22Rv1 (cell line): ENCODE results near the gene TNRC6B.

Experiments
- H3K27ac ChIP-seq: fragments of 450-650 bp; 2 replicates; pipeline ENCODE4 v1.5.1; 2017
- ZFX ChIP-seq: fragments of 450-650 bp; IDR thresholded peaks from 2 replicates; pipeline ENCODE4 v1.6.1; 2017; ENCODE audit warnings: antibody characterized with exemption, borderline replicate concordance
- TF ChIP-seq, protein P1 (sequence below): fragments of 450-650 bp; IDR thresholded peaks from 2 replicates; pipeline ENCODE4 v1.5.1; 2017; ENCODE audit warnings: mild to moderate bottlenecking

The TNRC6B gene

DNA sequence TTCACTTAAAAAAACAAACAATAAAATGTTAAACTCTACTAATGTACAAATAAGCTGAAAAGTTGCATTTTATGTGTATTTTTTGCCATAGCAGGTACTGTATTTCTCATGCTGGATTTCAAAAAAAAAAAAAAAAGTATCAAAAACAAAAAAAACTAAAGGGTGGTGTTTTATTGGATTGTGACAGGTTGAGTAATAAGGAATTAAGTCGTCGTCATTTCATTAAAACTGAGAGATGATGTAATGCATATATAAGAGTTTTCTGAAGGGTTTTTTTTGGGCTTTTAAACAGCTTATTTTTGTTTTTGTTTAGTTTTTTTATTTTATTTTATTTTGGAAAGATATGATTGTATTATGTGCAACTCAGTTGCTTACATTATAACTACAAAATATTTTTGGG lies 157.6 kb downstream of the TNRC6B start:
- TF ChIP-seq, protein P1, sequence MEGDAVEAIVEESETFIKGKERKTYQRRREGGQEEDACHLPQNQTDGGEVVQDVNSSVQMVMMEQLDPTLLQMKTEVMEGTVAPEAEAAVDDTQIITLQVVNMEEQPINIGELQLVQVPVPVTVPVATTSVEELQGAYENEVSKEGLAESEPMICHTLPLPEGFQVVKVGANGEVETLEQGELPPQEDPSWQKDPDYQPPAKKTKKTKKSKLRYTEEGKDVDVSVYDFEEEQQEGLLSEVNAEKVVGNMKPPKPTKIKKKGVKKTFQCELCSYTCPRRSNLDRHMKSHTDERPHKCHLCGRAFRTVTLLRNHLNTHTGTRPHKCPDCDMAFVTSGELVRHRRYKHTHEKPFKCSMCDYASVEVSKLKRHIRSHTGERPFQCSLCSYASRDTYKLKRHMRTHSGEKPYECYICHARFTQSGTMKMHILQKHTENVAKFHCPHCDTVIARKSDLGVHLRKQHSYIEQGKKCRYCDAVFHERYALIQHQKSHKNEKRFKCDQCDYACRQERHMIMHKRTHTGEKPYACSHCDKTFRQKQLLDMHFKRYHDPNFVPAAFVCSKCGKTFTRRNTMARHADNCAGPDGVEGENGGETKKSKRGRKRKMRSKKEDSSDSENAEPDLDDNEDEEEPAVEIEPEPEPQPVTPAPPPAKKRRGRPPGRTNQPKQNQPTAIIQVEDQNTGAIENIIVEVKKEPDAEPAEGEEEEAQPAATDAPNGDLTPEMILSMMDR = no peak
- TF ChIP-seq ZFX = no peak
- H3K27ac ChIP-seq = no peak overlapping the region

DNA sequence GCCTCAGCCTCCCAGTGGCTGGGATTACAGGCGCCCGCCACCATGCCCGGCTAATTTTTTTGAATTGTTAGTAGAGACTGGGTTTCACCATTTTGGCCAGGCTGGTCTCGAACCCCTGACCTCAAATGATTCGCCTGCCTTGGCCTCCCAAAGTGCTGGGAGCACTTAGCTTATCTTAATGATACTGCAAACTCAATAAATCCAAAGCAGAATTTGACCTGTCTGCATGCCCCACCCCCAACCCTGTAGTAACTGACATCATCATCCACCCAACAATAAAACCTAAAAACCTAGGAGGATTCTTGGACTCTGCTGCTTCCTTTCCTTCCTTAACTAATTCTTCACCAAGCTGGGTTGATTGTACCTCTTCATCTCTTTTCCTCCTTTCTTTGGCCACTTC lies 162.3 kb downstream of the TNRC6B start:
- TF ChIP-seq, protein P1 = no peak
- no peak for TF ChIP-seq ZFX
- H3K27ac ChIP-seq = no peak overlapping the region

DNA sequence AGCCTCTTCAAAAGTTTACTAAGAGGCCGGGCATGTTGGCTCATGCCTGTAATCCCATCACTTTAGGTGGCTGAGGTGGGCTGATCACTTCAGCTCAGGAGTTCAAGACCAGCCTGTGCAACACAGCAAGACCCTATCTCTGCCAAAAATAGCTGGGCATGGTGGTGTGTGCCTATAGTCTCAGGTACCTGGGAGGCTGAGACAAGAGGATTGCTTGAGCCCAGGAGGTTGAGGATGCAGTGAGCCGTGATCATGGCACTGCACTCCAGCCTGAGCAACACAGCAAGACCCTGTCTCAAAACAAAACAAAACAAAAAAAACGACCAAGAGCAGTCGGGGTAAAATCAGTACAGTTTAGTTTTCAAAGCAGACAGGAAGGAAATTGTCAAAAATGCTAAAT lies 163.9 kb downstream of the TNRC6B start:
- H3K27ac ChIP-seq = no peak overlapping the region
- TF ChIP-seq ZFX = no peak
- TF ChIP-seq, protein P1 = no peak

DNA sequence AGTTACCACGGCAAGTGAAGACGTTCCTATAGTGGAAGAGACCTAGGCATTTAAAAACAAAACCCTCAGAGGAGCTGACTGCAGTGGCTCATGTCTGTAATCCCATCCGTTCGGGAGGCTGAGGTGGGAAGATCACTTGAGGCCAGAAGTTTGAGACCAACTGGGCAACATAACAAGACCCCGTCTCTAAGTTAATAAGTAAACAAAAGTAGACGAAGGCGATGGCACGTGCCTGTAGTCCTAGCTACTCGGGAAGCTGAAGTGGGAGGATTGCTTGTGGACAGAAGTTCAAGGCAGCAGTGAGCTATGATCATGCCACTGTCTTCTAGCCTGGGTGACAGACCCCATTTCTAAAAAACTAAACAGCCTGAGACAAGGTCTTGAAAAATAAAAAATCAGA lies 164.8 kb downstream of the TNRC6B start:
- H3K27ac ChIP-seq = no peak overlapping the region
- no peak for TF ChIP-seq ZFX

DNA sequence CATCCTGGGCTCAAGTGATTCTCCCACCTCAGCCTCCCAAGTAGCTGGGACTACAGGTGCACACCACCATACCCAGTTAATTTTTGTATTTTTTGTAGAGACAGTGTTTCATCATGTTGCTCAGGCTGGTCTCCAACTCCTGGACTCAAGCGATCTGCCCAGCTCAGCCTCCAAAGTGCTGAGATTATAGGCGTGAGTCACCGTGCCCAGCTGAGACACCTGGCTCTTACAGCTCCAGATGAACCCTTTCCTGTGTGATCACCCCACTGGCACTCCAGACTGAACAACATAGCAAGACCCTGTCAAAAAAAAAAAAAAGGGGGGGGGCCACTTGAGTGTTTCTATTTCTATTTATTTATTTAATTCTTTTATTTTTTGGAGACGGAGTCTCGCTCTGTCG lies 167.5 kb downstream of the TNRC6B start:
- no peak for TF ChIP-seq ZFX
- TF ChIP-seq, protein P1 = no peak
- H3K27ac ChIP-seq = peak overlapping the region; percentile 91

DNA sequence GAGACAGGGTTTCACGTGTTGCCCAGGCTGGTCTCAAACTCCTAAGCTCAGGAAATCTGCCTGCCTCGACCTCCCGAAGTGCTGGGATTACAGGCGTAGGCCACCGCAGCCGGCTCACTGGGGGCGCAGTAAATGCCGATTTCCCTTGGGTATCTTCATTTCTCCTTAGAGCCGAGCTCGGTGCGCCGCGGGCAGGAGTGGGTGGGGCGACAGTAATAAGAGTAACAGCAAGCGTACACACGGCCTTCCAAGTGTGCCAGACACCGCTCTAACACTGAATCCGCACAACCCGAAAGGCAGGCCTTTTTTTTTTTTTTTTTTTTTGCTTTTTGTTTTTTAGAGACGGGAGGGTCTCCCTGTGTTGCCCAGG lies 168.1 kb downstream of the TNRC6B start:
- peak overlapping the region; percentile 91 for H3K27ac ChIP-seq
- TF ChIP-seq, protein P1 = no peak
- TF ChIP-seq ZFX = no peak

DNA sequence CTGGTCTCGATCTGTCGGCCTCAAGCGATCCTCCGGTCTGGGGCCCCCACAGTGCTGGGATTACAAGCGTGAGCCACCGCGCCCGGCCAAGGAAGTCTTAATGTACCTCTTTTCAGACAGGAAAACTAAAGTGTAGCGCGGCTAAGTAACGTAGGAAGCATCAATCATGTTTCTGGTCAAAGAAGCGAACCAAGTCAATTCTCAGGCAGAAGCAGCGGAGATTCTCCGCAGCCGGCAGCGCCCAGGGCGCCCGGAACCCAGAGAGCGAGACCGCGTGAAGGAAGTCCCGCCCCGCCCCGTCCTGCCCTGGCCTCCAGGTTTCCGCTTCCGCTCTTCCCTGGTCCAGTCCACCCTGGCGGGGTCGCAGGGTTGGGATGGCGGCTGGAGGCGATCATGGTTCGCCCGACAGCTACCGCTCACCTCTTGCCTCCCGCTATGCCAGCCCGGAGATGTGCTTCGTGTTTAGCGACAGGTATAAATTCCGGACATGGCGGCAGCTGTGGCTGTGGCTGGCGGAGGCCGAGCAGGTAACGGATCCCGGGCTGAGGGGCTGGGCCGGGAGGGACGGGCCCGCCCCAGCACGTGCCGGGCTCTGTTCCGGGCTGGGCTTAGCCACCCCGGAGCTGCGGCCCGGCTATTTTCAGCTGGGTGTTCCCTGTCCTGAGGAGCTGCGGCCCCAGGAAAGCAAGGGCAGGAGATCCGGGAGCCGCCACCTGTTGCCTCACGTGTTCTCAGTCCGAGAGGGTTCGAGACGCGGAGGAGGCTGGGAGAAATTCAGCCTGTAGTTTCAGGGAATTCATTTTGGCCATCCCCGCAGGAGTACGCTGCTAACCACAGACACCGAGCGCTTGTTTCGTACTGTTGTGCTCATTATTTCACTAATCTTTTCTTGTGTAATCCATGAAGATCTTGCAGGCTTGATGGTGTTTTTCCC lies 168.7 kb downstream of the TNRC6B start, which contains the start of gene ADSL:
Gene ADSL, plus strand, starts transcription at position 316 of the 934 bp plus-strand sequence. Its CDS starts 59 bp downstream, at position 375.
- TF ChIP-seq ZFX = no peak
- TF ChIP-seq, protein P1 = 0 out of 2 replicates have a peak, but pooled peaks have one; percentile 5
- H3K27ac ChIP-seq = peak within 1 kb of the TSS; percentile 91

DNA sequence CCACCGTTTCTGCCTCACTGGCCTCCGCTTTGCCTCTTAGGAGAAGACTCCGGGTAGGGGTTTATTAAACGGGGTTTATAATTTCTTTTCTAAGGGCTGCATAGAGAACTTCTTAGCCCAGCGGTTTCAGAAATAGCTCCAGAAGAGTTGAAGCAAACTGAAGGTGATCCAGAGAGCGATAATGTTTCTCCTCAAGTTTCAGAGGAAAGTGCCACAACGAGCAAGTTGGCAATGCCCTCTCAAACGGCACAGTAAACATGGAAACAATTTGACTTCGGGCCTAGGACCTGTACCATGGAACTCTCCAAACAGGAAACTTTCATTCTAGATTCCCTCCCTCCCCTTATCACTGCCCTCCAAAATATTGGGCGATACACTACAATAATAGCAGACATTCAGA lies 169.6 kb downstream of the TNRC6B start:
- TF ChIP-seq ZFX = no peak
- TF ChIP-seq, protein P1 = no peak
- peak overlapping the region; percentile 91 for H3K27ac ChIP-seq
